PC-9 (cell line): ENCODE results near the gene HEATR5A. TPM values are rescaled to one million over a fixed set of nuclear protein-coding genes. Genes with fewer than 3 reads are reported as not detected.

ENCODE experiments used
- BruUV-seq: library from RNA; stranded (reverse); fragments of 400-500 nt; replicated peaks from 2 replicates; lab custom pipeline; 2021; lab: Mats Ljungman, UMichigan
- CTCF ChIA-PET: fragments of 300-600 bp; sonication (Branson Sonifier 250); formaldehyde crosslinking; loops from one replicate; lab custom pipeline; 2022; ENCODE audit warnings: antibody characterized with exemption; lab: Charles Lee
- POLR2A ChIA-PET: fragments of 300-600 bp; sonication (Branson Sonifier 250); formaldehyde crosslinking; loops from one replicate; lab custom pipeline; 2022; ENCODE audit warnings: antibody characterized with exemption; ENCODE audit not compliant: unreplicated experiment; lab: Charles Lee
- DNase-seq, 2 experiments: peaks; one replicate each; pipeline versions ENCODE4 v3.0.0 to v3.0.0-alpha.2; 2015 to 2022; ENCODE audit warnings: mixed read lengths in 1 of 2
- H2AFZ ChIP-seq: fragments of 200-600 bp; sonication (generic); 2 replicates; pipeline ENCODE4 v1.8.1; 2017; ENCODE audit warnings: antibody characterized with exemption
- H3F3A ChIP-seq: fragments of 200-600 bp; sonication (generic); 2 replicates; pipeline ENCODE4 v1.8.1; 2017; ENCODE audit warnings: antibody characterized with exemption, mild to moderate bottlenecking, low read depth; ENCODE audit not compliant: insufficient read depth
- H3K27ac ChIP-seq: fragments of 200-600 bp; sonication (generic); 2 replicates; pipeline ENCODE4 v1.6.1; 2016; ENCODE audit warnings: mixed run types
- H3K27me3 ChIP-seq: fragments of 200-600 bp; sonication (generic); 2 replicates; pipeline ENCODE4 v1.6.1; 2016; ENCODE audit warnings: low read depth, mixed run types; ENCODE audit not compliant: insufficient read depth
- H3K36me3 ChIP-seq: fragments of 200-600 bp; sonication (generic); 2 replicates; pipeline ENCODE4 v1.6.1; 2016; ENCODE audit warnings: low read depth, mixed run types
- H3K4me1 ChIP-seq: fragments of 200-600 bp; sonication (generic); replicated peaks from 2 replicates; pipeline ENCODE4 v1.6.1; 2016; ENCODE audit warnings: mixed run types; ENCODE audit not compliant: insufficient read depth
- H3K4me2 ChIP-seq: fragments of 200-600 bp; sonication (generic); 2 replicates; pipeline ENCODE4 v1.6.1; 2017; ENCODE audit warnings: mixed run types
- H3K4me3 ChIP-seq: fragments of 200-600 bp; sonication (generic); 2 replicates; pipeline ENCODE4 v1.6.1; 2016; ENCODE audit warnings: mixed run types
- H3K79me2 ChIP-seq: fragments of 200-600 bp; sonication (generic); 2 replicates; pipeline ENCODE4 v1.6.1; 2017; ENCODE audit warnings: low read depth, mixed run types
- H3K9me2 ChIP-seq: fragments of 200-600 bp; sonication (generic); 2 replicates; pipeline ENCODE4 v1.8.1; 2017; ENCODE audit warnings: mild to moderate bottlenecking; ENCODE audit not compliant: insufficient read depth
- H3K9me3 ChIP-seq: fragments of 200-600 bp; sonication (generic); 2 replicates; pipeline ENCODE4 v1.8.1; 2016; ENCODE audit warnings: low read depth; ENCODE audit not compliant: insufficient read depth
- H4K20me1 ChIP-seq: fragments of 200-600 bp; sonication (generic); 2 replicates; pipeline ENCODE4 v1.8.1; 2017; ENCODE audit not compliant: insufficient read depth
- CTCF ChIP-seq: fragments of 200-600 bp; sonication (generic); conservative IDR thresholded peaks from 2 replicates; pipeline ENCODE4 v1.6.1; 2017; ENCODE audit warnings: mixed run types, antibody characterized with exemption, mild to moderate bottlenecking, moderate library complexity
- EZH2 ChIP-seq: fragments of 200-600 bp; sonication (generic); IDR thresholded peaks from 2 replicates; pipeline ENCODE4 v1.8.0; 2017; ENCODE audit warnings: antibody characterized with exemption, low read depth
- intact Hi-C: fragments of 100-400 bp; cut with micrococcal nuclease; formaldehyde crosslinking; loops from one replicate; pipeline ENCODE4 v1.10.0; 2022; ENCODE audit not compliant: unreplicated experiment
- total RNA-seq: library from RNA; stranded (reverse); gene quantifications from 2 replicates; pipeline ENCODE4 v1.2.3, GENCODE V29; 2021

HEATR5A gene
- total RNA-seq, 1 experiment from 2014 or later = 25.7 TPM

GRCh38 chr14:31430634-31431264 lies 10.4 kb upstream of the HEATR5A start:
- ChIA-PET CTCF (no interaction called here), POLR2A (no interaction called here)
- Histone ChIP-seq H3K4me1 (no peaks in the 10 kb centered on the region), H3K4me3 (no peak overlapping the region), H3K79me2 (no peaks in the 10 kb centered on the region), H3F3A (no peaks in the 10 kb centered on the region), H2AFZ (no peak overlapping the region), H3K9me3 (no peaks in the 10 kb centered on the region), H3K27me3 (no peaks in the 10 kb centered on the region), H3K4me2 (no peak overlapping the region), H3K9me2 (no peaks in the 10 kb centered on the region; the same call in 1 of the 2 replicates), H4K20me1 (no peaks in the 10 kb centered on the region), H3K36me3 (no peaks in the 10 kb centered on the region), H3K27ac (no peak overlapping the region)
- no peak for TF ChIP-seq EZH2
- TF ChIP-seq CTCF = no peak
- no peak for DNase-seq
- BruUV-seq = no TSS peak
- intact Hi-C loops = no loop called here

- Histone ChIP-seq H3K9me3 (no peaks in the 10 kb centered on the region), H3F3A (no peaks in the 10 kb centered on the region), H3K9me2 (no peaks in the 10 kb centered on the region; the same call in 1 of the 2 replicates), H2AFZ (no peak overlapping the region), H3K4me3 (no peak overlapping the region), H3K79me2 (no peaks in the 10 kb centered on the region), H3K27me3 (no peaks in the 10 kb centered on the region), H3K27ac (no peak overlapping the region), H3K4me1 (no peaks in the 10 kb centered on the region), H4K20me1 (no peaks in the 10 kb centered on the region), H3K4me2 (no peak overlapping the region), H3K36me3 (no peaks in the 10 kb centered on the region)
- no TSS peak for BruUV-seq
- POLR2A ChIA-PET = no interaction called here
- no peak for DNase-seq
- TF ChIP-seq EZH2 (no peak), CTCF (no peak)
- intact Hi-C loops = no loop called here
- CTCF ChIA-PET = no interaction called here
Observed at GRCh38 chr14:31429791-31430190, 9.4 kb upstream of the HEATR5A start.

- Histone ChIP-seq H2AFZ (no peak overlapping the region), H3F3A (no peaks in the 10 kb centered on the region), H3K4me3 (no peak overlapping the region), H3K4me2 (no peak overlapping the region), H3K36me3 (no peaks in the 10 kb centered on the region), H3K4me1 (no peaks in the 10 kb centered on the region), H3K27ac (no peak overlapping the region), H4K20me1 (no peaks in the 10 kb centered on the region), H3K79me2 (no peaks in the 10 kb centered on the region), H3K9me2 (no peaks in the 10 kb centered on the region; the same call in 1 of the 2 replicates), H3K27me3 (no peaks in the 10 kb centered on the region), H3K9me3 (no peaks in the 10 kb centered on the region)
- CTCF ChIA-PET = no interaction called here
- TF ChIP-seq EZH2 (no peak), CTCF (no peak)
- no TSS peak for BruUV-seq
- intact Hi-C loops = no loop called here
- DNase-seq = no peak
- POLR2A ChIA-PET = no interaction called here
Observed at GRCh38 chr14:31428011-31428410, 7.7 kb upstream of the HEATR5A start.
